Pancreas (tissue), 10 donors: ENCODE results near the gene JAK2. TPM values are rescaled to one million over a fixed set of nuclear protein-coding genes. Genes with fewer than 3 reads are reported as not detected.
A peak's percentile ranks its signal among the peaks of the same experiment; 100 is the strongest.

Source experiments
- ATAC-seq, 4 donors: fragments of 200-7000 bp; cut with Tn5 transposase; one replicate each; pipeline versions ENCODE4 v1.8.0 to v1.9.1; 2020; ENCODE audit warnings: mild to moderate bottlenecking in 4 of 4, moderate library complexity in 4 of 4
- DNase-seq, 6 donors: peaks; one replicate each; pipeline ENCODE4 v3.0.0-alpha.2; 2020
- FAIRE-seq: peaks from 2 replicates; lab custom pipeline; 2012; peaks lifted over from hg19 to GRCh38; lab: Jason Lieb, UNC
- H3K27ac ChIP-seq, 4 donors: fragments of 200-600 bp; sonication (generic); 1 replicate in 3 of 4; 2 replicates in 1 of 4; pipeline versions ENCODE4 v1.5.0 to v1.8.0; 2020
- H3K27me3 ChIP-seq, 4 donors: fragments of 200-600 bp; one replicate each; pipeline ENCODE4 v1.8.0; 2021
- H3K36me3 ChIP-seq, 3 donors: fragments of 200-600 bp; sonication (generic) in 1 of 3; one replicate each; pipeline versions ENCODE4 v1.5.0 to v1.8.0; 2020 to 2021
- H3K4me1 ChIP-seq, 3 donors: fragments of 200-600 bp; one replicate each; pipeline ENCODE4 v1.8.0; 2021
- H3K4me3 ChIP-seq, 4 donors: fragments of 200-600 bp; sonication (generic) in 2 of 4; one replicate each; pipeline versions ENCODE4 v1.5.0 to v1.8.0; 2020 to 2021
- H3K9me3 ChIP-seq, 4 donors: fragments of 200-600 bp; one replicate each; pipeline ENCODE4 v1.8.0; 2021
- CTCF ChIP-seq, 4 donors: fragments of 200-600 bp; sonication (generic) in 3 of 4; IDR thresholded peaks; one replicate each; pipeline versions ENCODE4 v1.5.0 to v1.8.0; 2021; ENCODE audit warnings: antibody characterized with exemption in 4 of 4
- WGBS, 2 donors: extraction: QIAGEN DNeasy Blood & Tissue Kit; methylation state at CpG; one replicate each; pipeline ENCODE4 v1.1.7; 2013; 5-methylcytosine and 5-hydroxymethylcytosine counted together
- intact Hi-C, 3 donors: fragments of 100-400 bp; cut with DNase I; formaldehyde crosslinking; loops; one replicate each; pipeline versions ENCODE4 v1.11.1 to v1.14.2; 2022
- polyA plus RNA-seq, 2 donors: library from polyadenylated mRNA; stranded (reverse); fragments of 200-250 nt; gene quantifications; one replicate each; pipeline ENCODE4 v1.2.3, GENCODE V29; 2013
- total RNA-seq, 6 donors: library from RNA; stranded (reverse); fragmentation: NEBNext Ultra II Directional in 4 of 6; extraction: Animal tissue kit (Norgen Biotek cat#: 25700) in 4 of 6; gene quantifications; one replicate each; pipeline versions ENCODE4 v1.2.1 to v1.2.4, GENCODE V29; 2021 to 2023
- donor health status: healthy with polysubstance abuse.
- donor health status: DM: no; HTN: no; CAD: no; lungs with moderate emphysema.
- donor health status: DM: no; HTN: no; CAD: no.
- donor health status: control.
- donor health status: control.
- donor health status: Bipolar disorder and iron deficiency.
- donor health status: DM: yes; HTN: yes; CAD: no.
- donor health status: DM: no; HTN: no; CAD: no.
- donor health status: DM: no; HTN: no; CAD: no.
- donor health status: DM: yes; HTN: yes; CAD: no.

JAK2 gene
- total and polyA plus RNA-seq, 8 donors, result 1.7 to 9.1 (median 4.2) TPM

GRCh38 chr9:5042661-5043178 is 57.6 kb downstream of the JAK2 start:
- H3K4me3 ChIP-seq, result no peak overlapping the region
- no peak overlapping the region for H3K27ac ChIP-seq
- no peak for TF ChIP-seq CTCF (IDR thresholded peaks at IDR 0.05)
- intact Hi-C loops, result no loop called here
- WGBS, 2 donors, result 84 to 90% methylated on average over 30 of the region's 30 CpGs
- ATAC-seq (no peak), FAIRE-seq (no peak), DNase-seq (peak in 3 of 6 donors; percentile 34 to 64 (median 48))
- peaks cover 0 to 7% (median 4%) of the 10 kb centered on the region in 3 donors for H3K36me3 ChIP-seq
- no peaks in the 10 kb centered on the region for H3K9me3 ChIP-seq
- no peaks in the 10 kb centered on the region for H3K27me3 ChIP-seq
- no peaks in the 10 kb centered on the region for H3K4me1 ChIP-seq

GRCh38 chr9:5043381-5043780 is 58.3 kb downstream of the JAK2 start:
- Histone ChIP-seq H3K27ac (no peak overlapping the region), H3K36me3 (peaks cover 0 to 7% (median 4%) of the 10 kb centered on the region in 3 donors), H3K4me1 (no peaks in the 10 kb centered on the region), H3K9me3 (no peaks in the 10 kb centered on the region), H3K4me3 (no peak overlapping the region), H3K27me3 (no peaks in the 10 kb centered on the region)
- 94 to 95% methylated on average over 3 of the region's 3 CpGs for WGBS, 2 donors
- TF ChIP-seq CTCF (IDR thresholded peaks at IDR 0.05), result no peak
- DNase-seq (no peak), ATAC-seq (no peak), FAIRE-seq (no peak)
- intact Hi-C loops, result no loop called here

- no peak for TF ChIP-seq CTCF (IDR thresholded peaks at IDR 0.05)
- Histone ChIP-seq H3K9me3 (no peaks in the 10 kb centered on the region), H3K36me3 (peaks cover 0 to 7% (median 4%) of the 10 kb centered on the region in 3 donors), H3K27ac (no peak overlapping the region), H3K4me3 (no peak overlapping the region), H3K27me3 (no peaks in the 10 kb centered on the region), H3K4me1 (no peaks in the 10 kb centered on the region)
- ATAC-seq (no peak), FAIRE-seq (no peak), DNase-seq (no peak)
- WGBS, 2 donors, result 57 to 66% methylated on average over 4 of the region's 4 CpGs
- intact Hi-C loops, result no loop called here
Measured at GRCh38 chr9:5044160-5044559, 59.1 kb downstream of the JAK2 start.

- TF ChIP-seq CTCF (IDR thresholded peaks at IDR 0.05), result no peak
- no peak for FAIRE-seq
- H3K27me3 ChIP-seq, result no peaks in the 10 kb centered on the region
- 94 to 97% methylated on average over 1 of the region's 1 CpG for WGBS, 2 donors
- no peak overlapping the region for H3K27ac ChIP-seq
- no peaks in the 10 kb centered on the region for H3K36me3 ChIP-seq
- H3K4me3 ChIP-seq, result no peak overlapping the region
- H3K4me1 ChIP-seq, result no peaks in the 10 kb centered on the region
- intact Hi-C loops, result no loop called here
- ATAC-seq, result no peak
- DNase-seq, result no peak
- no peaks in the 10 kb centered on the region for H3K9me3 ChIP-seq
Measured at GRCh38 chr9:5052838-5053237, 67.8 kb downstream of the JAK2 start.

- ATAC-seq (no peak), FAIRE-seq (no peak), DNase-seq (no peak)
- TF ChIP-seq CTCF (IDR thresholded peaks at IDR 0.05), result no peak
- Histone ChIP-seq H3K27me3 (no peaks in the 10 kb centered on the region), H3K4me3 (no peak overlapping the region), H3K9me3 (no peaks in the 10 kb centered on the region), H3K36me3 (no peaks in the 10 kb centered on the region), H3K4me1 (no peaks in the 10 kb centered on the region), H3K27ac (no peak overlapping the region)
- intact Hi-C loops, result no loop called here
- WGBS, 2 donors, result 38 to 85% methylated on average over 1 of the region's 1 CpG
Measured at GRCh38 chr9:5062631-5063030, 77.6 kb downstream of the JAK2 start.
